HG02840 (cell line): ENCODE data around the gene SOX4.
"Not testable (repeated sequence)": the region's sequence is repeated elsewhere in the genome, so short reads cannot be mapped to it uniquely, and the experiment has no call there.

Experiments used
- ATAC-seq: cut with Tn5 transposase; IDR thresholded peaks from one replicate; pipeline ENCODE4 v1.9.1; 2021; ENCODE audit warnings: mild to moderate bottlenecking, moderate library complexity, moderate number of reproducible peaks; ENCODE audit not compliant: unreplicated experiment, low FRiP score

SOX4 gene

GRCh38 chr6:21593412-21593926 is at the start of gene SOX4:
Gene SOX4, plus strand, starts transcription at chr6:21593751. Its CDS starts 784 bp downstream, at chr6:21594535.
- ATAC-seq = peak; percentile 63

- not testable (repeated sequence) for ATAC-seq
These were observed 41.3 kb upstream of the SOX4 start for GRCh38 chr6:21552286-21552685.

- ATAC-seq = no peak
These were observed 39.3 kb upstream of the SOX4 start for GRCh38 chr6:21554286-21554685.

GRCh38 chr6:21555197-21555596 is 38.4 kb upstream of the SOX4 start:
- ATAC-seq = no peak

- ATAC-seq = no peak
These were observed 37.0 kb upstream of the SOX4 start for GRCh38 chr6:21556511-21556910.

- ATAC-seq = no peak
These were observed 36.4 kb upstream of the SOX4 start for GRCh38 chr6:21556968-21557721.

- no peak for ATAC-seq
These were observed 34.3 kb upstream of the SOX4 start for GRCh38 chr6:21559238-21559637.

GRCh38 chr6:21560249-21560648 is 33.3 kb upstream of the SOX4 start:
- no peak for ATAC-seq

GRCh38 chr6:21565431-21565830 is 28.1 kb upstream of the SOX4 start:
- no peak for ATAC-seq

GRCh38 chr6:21578523-21578922 is 15.0 kb upstream of the SOX4 start:
- no peak for ATAC-seq

- ATAC-seq = no peak
These were observed 10.9 kb upstream of the SOX4 start for GRCh38 chr6:21582651-21583050.

- no peak for ATAC-seq
These were observed 7.3 kb upstream of the SOX4 start for GRCh38 chr6:21586300-21586699.

GRCh38 chr6:21586740-21587178 is 6.8 kb upstream of the SOX4 start:
- ATAC-seq = no peak

GRCh38 chr6:21587179-21587960 is 6.2 kb upstream of the SOX4 start:
- ATAC-seq = peak; percentile 35

GRCh38 chr6:21587961-21588480 is 5.5 kb upstream of the SOX4 start:
- peak; percentile 30 for ATAC-seq

GRCh38 chr6:21588481-21589351 is 4.8 kb upstream of the SOX4 start:
- ATAC-seq = peak; percentile 30

GRCh38 chr6:21589352-21590345 is 3.9 kb upstream of the SOX4 start:
- peak; percentile 37 for ATAC-seq

GRCh38 chr6:21590346-21590745 is 3.2 kb upstream of the SOX4 start:
- ATAC-seq = no peak

- no peak for ATAC-seq
These were observed 2.1 kb upstream of the SOX4 start for GRCh38 chr6:21591446-21591845.
